Measurements from ENCODE around the gene OVCA2. TPM values are rescaled to one million over a fixed set of nuclear protein-coding genes. Genes with fewer than 3 reads are reported as not detected.

OVCA2 gene
- total RNA-seq, 3 donors from 2014 or later = 24.3 to 35.4 (median 32.5) TPM

GRCh38 chr17:2024572-2025219 lies 17.1 kb upstream of the OVCA2 start:
- H3K27me3 ChIP-seq = peaks cover 0 to 3% of the 10 kb centered on the region in 2 donors
- no peaks in the 10 kb centered on the region for H3K36me3 ChIP-seq
- no peaks in the 10 kb centered on the region for H3K9me3 ChIP-seq
- H3K4me3 ChIP-seq = peak overlapping the region; percentile 56 to 75 (median 65)
- intact Hi-C loops (cut with DNase I; ENCODE audit: low total_unique reads) = loop anchor here (10.0 kb wide), 1 partner anchor 110 kb away; no protein-coding TSS in a partner anchor
- H3K27ac ChIP-seq = no peak overlapping the region
- no peak for DNase-seq (ENCODE audit: low spot score in 2 of 2)
- no peak for TF ChIP-seq POLR2AphosphoS5 (IDR thresholded peaks at IDR 0.05)
- TF ChIP-seq CTCF (IDR thresholded peaks at IDR 0.05) = no peak
- TF ChIP-seq POLR2A (IDR thresholded peaks at IDR 0.05) = no peak
- no peaks in the 10 kb centered on the region for H3K4me1 ChIP-seq

GRCh38 chr17:2025220-2025621 lies 16.6 kb upstream of the OVCA2 start, which contains the start of gene RTN4RL1:
RTN4RL1 (minus strand) TSS chr17:2025334; CDS start chr17:2024865, 469 bp downstream.
- Histone ChIP-seq H3K4me1 (no peaks in the 10 kb centered on the region), H3K4me3 (peak within 1 kb of the TSS; percentile 56 to 75 (median 65)), H3K27me3 (peaks cover 0 to 3% of the 10 kb centered on the region in 2 donors), H3K9me3 (no peaks in the 10 kb centered on the region), H3K36me3 (no peaks in the 10 kb centered on the region), H3K27ac (peak within 1 kb of the TSS; percentile 60 to 85)
- TF ChIP-seq POLR2AphosphoS5 (IDR thresholded peaks at IDR 0.05) (no peak), POLR2A (IDR thresholded peaks at IDR 0.05) (no peak), CTCF (IDR thresholded peaks at IDR 0.05) (no peak)
- DNase-seq (ENCODE audit: low spot score in 2 of 2) = peak; percentile 72 to 86
- intact Hi-C loops (cut with DNase I; ENCODE audit: low total_unique reads) = loop anchor here (10.0 kb wide), 1 partner anchor 110 kb away; no protein-coding TSS in a partner anchor

GRCh38 chr17:2025622-2026309 lies 16.1 kb upstream of the OVCA2 start:
- peak in 1 of 3 donors; percentile 17 for TF ChIP-seq POLR2AphosphoS5 (IDR thresholded peaks at IDR 0.05)
- TF ChIP-seq CTCF (IDR thresholded peaks at IDR 0.05) = peak; percentile 54 to 79 (median 58)
- TF ChIP-seq POLR2A (IDR thresholded peaks at IDR 0.05) = no peak
- Histone ChIP-seq H3K27ac (peak overlapping the region in 1 of 2 donors; percentile 62), H3K4me3 (peak overlapping the region; percentile 56 to 75 (median 65)), H3K9me3 (no peaks in the 10 kb centered on the region), H3K27me3 (peaks cover 0 to 3% of the 10 kb centered on the region in 2 donors), H3K4me1 (peaks cover 0 to 2% of the 10 kb centered on the region in 2 donors), H3K36me3 (no peaks in the 10 kb centered on the region)
- intact Hi-C loops (cut with DNase I; ENCODE audit: low total_unique reads) = loop anchor here (10.0 kb wide), 1 partner anchor 111 kb away; no protein-coding TSS in a partner anchor
- DNase-seq (ENCODE audit: low spot score in 2 of 2) = peak; percentile 52 to 85

- Histone ChIP-seq H3K27ac (no peak overlapping the region), H3K36me3 (no peaks in the 10 kb centered on the region), H3K27me3 (peaks cover 0 to 3% of the 10 kb centered on the region in 2 donors), H3K4me3 (no peak overlapping the region), H3K4me1 (peaks cover 0 to 7% of the 10 kb centered on the region in 2 donors), H3K9me3 (no peaks in the 10 kb centered on the region)
- DNase-seq (ENCODE audit: low spot score in 2 of 2) = no peak
- no peak for TF ChIP-seq POLR2AphosphoS5 (IDR thresholded peaks at IDR 0.05)
- TF ChIP-seq POLR2A (IDR thresholded peaks at IDR 0.05) = no peak
- TF ChIP-seq CTCF (IDR thresholded peaks at IDR 0.05) = no peak
- intact Hi-C loops (cut with DNase I; ENCODE audit: low total_unique reads) = loop anchor here (10.0 kb wide), 1 partner anchor 113 kb away; no protein-coding TSS in a partner anchor
These were observed 14.1 kb upstream of the OVCA2 start for GRCh38 chr17:2027528-2028233.
